Natural killer cell treated with Interleukin-12 subunit alpha and Interleukin-12 subunit beta and Interleukin-15 and Interleukin-18, amount 100 ng/mL, for 72 hours (primary cell): ENCODE results near the gene LYPD5. TPM values are rescaled to one million over a fixed set of nuclear protein-coding genes. Genes with fewer than 3 reads are reported as not detected.
A peak's percentile ranks its signal among the peaks of the same experiment; 100 is the strongest.
"Not testable (repeated sequence)": the region's sequence is repeated elsewhere in the genome, so short reads cannot be mapped to it uniquely, and the experiment has no call there.

ENCODE experiments used
- ATAC-seq, 2 donors: fragments of 150-1000 bp; cut with Tn5 transposase in 1 of 2; sonication (Bioruptor Pico), chemical (Tn5 transposase) in 1 of 2; 2 replicates each; pipeline ENCODE4 v1.10.0; 2021
- DNase-seq: peaks from one replicate; pipeline ENCODE4 v3.0.0; 2022; ENCODE audit warnings: low spot score
- H3K27ac Mint-ChIP-seq, 2 donors: 1 replicate in 1 of 2; 2 replicates in 1 of 2; pipeline ENCODE4 v1.8.0; 2022; ENCODE audit warnings: mixed read lengths in 2 of 2, mild to moderate bottlenecking in 1 of 2, moderate library complexity in 1 of 2
- H3K27me3 Mint-ChIP-seq, 2 donors: 1 replicate in 1 of 2; 2 replicates in 1 of 2; pipeline ENCODE4 v1.8.0; 2022; ENCODE audit warnings: mixed read lengths in 2 of 2
- H3K36me3 Mint-ChIP-seq: one replicate; pipeline ENCODE4 v1.8.0; 2022; ENCODE audit warnings: mixed read lengths
- H3K4me1 Mint-ChIP-seq, 2 donors: 1 replicate in 1 of 2; 2 replicates in 1 of 2; pipeline ENCODE4 v1.8.0; 2022; ENCODE audit warnings: low read depth in 2 of 2, mixed read lengths in 2 of 2, mild to moderate bottlenecking in 1 of 2
- H3K4me3 Mint-ChIP-seq: one replicate; pipeline ENCODE4 v1.8.0; 2022; ENCODE audit warnings: mixed read lengths
- H3K9me3 Mint-ChIP-seq: 2 replicates; pipeline ENCODE4 v1.8.0; 2022; ENCODE audit warnings: mixed read lengths
- total RNA-seq, 2 donors: library from RNA; stranded (reverse); gene quantifications; one replicate each; pipeline ENCODE4 v1.2.3, GENCODE V29; 2022

LYPD5 gene
- total RNA-seq, 2 donors from 2014 or later: 0.29 TPM; not detected in 1

GRCh38 chr19:43765109-43765876 lies 37.0 kb downstream of the LYPD5 start:
- peak overlapping the region; percentile 90 for H3K4me3 Mint-ChIP-seq
- H3K27ac Mint-ChIP-seq: peak overlapping the region; percentile 96 to 99
- ATAC-seq: peak; percentile 86 to 91
- H3K36me3 Mint-ChIP-seq: peaks cover 14% of the 10 kb centered on the region
- peak; percentile 85 for DNase-seq
- no peaks in the 10 kb centered on the region for H3K27me3 Mint-ChIP-seq
- no peaks in the 10 kb centered on the region for H3K9me3 Mint-ChIP-seq
- H3K4me1 Mint-ChIP-seq: peaks cover 55 to 71% of the 10 kb centered on the region in 2 donors

- Mint-ChIP-seq H3K36me3 (peaks cover 11% of the 10 kb centered on the region), H3K27ac (peak overlapping the region; percentile 96 to 99), H3K4me1 (peaks cover 53 to 69% of the 10 kb centered on the region in 2 donors), H3K4me3 (peak overlapping the region; percentile 90)
- not testable (repeated sequence) for H3K27me3 Mint-ChIP-seq, H3K9me3 Mint-ChIP-seq, DNase-seq, ATAC-seq
Observed at GRCh38 chr19:43764684-43765083, 37.6 kb downstream of the LYPD5 start.

- no peaks in the 10 kb centered on the region for H3K9me3 Mint-ChIP-seq
- DNase-seq: peak; percentile 78
- H3K4me3 Mint-ChIP-seq: peak overlapping the region; percentile 71
- peaks cover 56 to 74% of the 10 kb centered on the region in 2 donors for H3K4me1 Mint-ChIP-seq
- H3K27me3 Mint-ChIP-seq: no peaks in the 10 kb centered on the region
- H3K27ac Mint-ChIP-seq: peak overlapping the region; percentile 94 to 99
- peak in 1 of 2 donors; percentile 79 for ATAC-seq
- peaks cover 6% of the 10 kb centered on the region for H3K36me3 Mint-ChIP-seq
Observed at GRCh38 chr19:43763473-43763939, 38.7 kb downstream of the LYPD5 start.

- DNase-seq: no peak
- Mint-ChIP-seq H3K9me3 (no peaks in the 10 kb centered on the region), H3K27me3 (no peaks in the 10 kb centered on the region), H3K36me3 (peaks cover 6% of the 10 kb centered on the region), H3K4me3 (peak overlapping the region; percentile 71), H3K27ac (peak overlapping the region; percentile 94 to 99), H3K4me1 (peaks cover 58 to 73% of the 10 kb centered on the region in 2 donors)
- ATAC-seq: no peak
Observed at GRCh38 chr19:43762814-43763213, 39.4 kb downstream of the LYPD5 start.

GRCh38 chr19:43760941-43761340 lies 41.3 kb downstream of the LYPD5 start:
- ATAC-seq (no peak), DNase-seq (no peak)
- Mint-ChIP-seq H3K27ac (peak overlapping the region in 1 of 2 donors; percentile 21), H3K27me3 (no peaks in the 10 kb centered on the region), H3K4me3 (no peak overlapping the region), H3K36me3 (peaks cover 10% of the 10 kb centered on the region), H3K4me1 (peaks cover 61 to 74% of the 10 kb centered on the region in 2 donors), H3K9me3 (no peaks in the 10 kb centered on the region)

- peak overlapping the region; percentile 15 for H3K4me3 Mint-ChIP-seq
- no peaks in the 10 kb centered on the region for H3K9me3 Mint-ChIP-seq
- DNase-seq: no peak
- no peaks in the 10 kb centered on the region for H3K27me3 Mint-ChIP-seq
- H3K36me3 Mint-ChIP-seq: peaks cover 5% of the 10 kb centered on the region
- no peak for ATAC-seq
- H3K4me1 Mint-ChIP-seq: peaks cover 59 to 72% of the 10 kb centered on the region in 2 donors
- peak overlapping the region; percentile 1 to 6 for H3K27ac Mint-ChIP-seq
Observed at GRCh38 chr19:43759515-43759914, 42.7 kb downstream of the LYPD5 start.

- peak overlapping the region; percentile 93 to 100 for H3K27ac Mint-ChIP-seq
- H3K9me3 Mint-ChIP-seq: no peaks in the 10 kb centered on the region
- H3K4me1 Mint-ChIP-seq: peaks cover 65 to 83% of the 10 kb centered on the region in 2 donors
- peak; percentile 86 for DNase-seq
- peak in 1 of 2 donors; percentile 8 for ATAC-seq
- peak overlapping the region; percentile 98 for H3K4me3 Mint-ChIP-seq
- H3K27me3 Mint-ChIP-seq: no peaks in the 10 kb centered on the region
- peaks cover 16% of the 10 kb centered on the region for H3K36me3 Mint-ChIP-seq
Observed at GRCh38 chr19:43755256-43755801, 46.9 kb downstream of the LYPD5 start.

GRCh38 chr19:43754503-43755255 lies 47.6 kb downstream of the LYPD5 start, which contains the start of gene SMG9:
Gene SMG9 (minus strand): TSS chr19:43754962. CDS start chr19:43750741, 4,221 bp downstream.
- peak within 1 kb of the TSS; percentile 98 for H3K4me3 Mint-ChIP-seq
- H3K36me3 Mint-ChIP-seq: peaks cover 22% of the 10 kb centered on the region
- H3K27me3 Mint-ChIP-seq: no peaks in the 10 kb centered on the region
- ATAC-seq: peak; percentile 88 to 91
- peaks cover 71 to 87% of the 10 kb centered on the region in 2 donors for H3K4me1 Mint-ChIP-seq
- no peaks in the 10 kb centered on the region for H3K9me3 Mint-ChIP-seq
- peak within 1 kb of the TSS; percentile 93 to 100 for H3K27ac Mint-ChIP-seq
- peak; percentile 99 for DNase-seq

GRCh38 chr19:43754253-43754502 lies 48.1 kb downstream of the LYPD5 start:
- Mint-ChIP-seq H3K27me3 (no peaks in the 10 kb centered on the region), H3K4me1 (peaks cover 70 to 83% of the 10 kb centered on the region in 2 donors), H3K9me3 (no peaks in the 10 kb centered on the region), H3K27ac (peak overlapping the region; percentile 93 to 100), H3K36me3 (peaks cover 24% of the 10 kb centered on the region), H3K4me3 (peak overlapping the region; percentile 98)
- DNase-seq (no peak), ATAC-seq (no peak)

- peaks cover 70 to 83% of the 10 kb centered on the region in 2 donors for H3K4me1 Mint-ChIP-seq
- H3K27ac Mint-ChIP-seq: peak overlapping the region; percentile 93 to 100
- H3K36me3 Mint-ChIP-seq: peaks cover 38% of the 10 kb centered on the region
- H3K9me3 Mint-ChIP-seq: no peaks in the 10 kb centered on the region
- DNase-seq (peak; percentile 74), ATAC-seq (peak; percentile 25 to 35)
- H3K27me3 Mint-ChIP-seq: no peaks in the 10 kb centered on the region
- peak overlapping the region; percentile 98 for H3K4me3 Mint-ChIP-seq
Observed at GRCh38 chr19:43752287-43752875, 49.9 kb downstream of the LYPD5 start.

GRCh38 chr19:43751466-43752220 lies 50.6 kb downstream of the LYPD5 start:
- Mint-ChIP-seq H3K4me3 (peak overlapping the region; percentile 98), H3K27me3 (no peaks in the 10 kb centered on the region), H3K27ac (peak overlapping the region; percentile 93 to 100), H3K4me1 (peaks cover 69 to 78% of the 10 kb centered on the region in 2 donors), H3K9me3 (no peaks in the 10 kb centered on the region), H3K36me3 (peaks cover 39% of the 10 kb centered on the region)
- ATAC-seq (peak in 1 of 2 donors; percentile 15), DNase-seq (no peak)

- no peaks in the 10 kb centered on the region for H3K9me3 Mint-ChIP-seq
- no peaks in the 10 kb centered on the region for H3K27me3 Mint-ChIP-seq
- peak overlapping the region; percentile 93 to 100 for H3K27ac Mint-ChIP-seq
- ATAC-seq (no peak), DNase-seq (no peak)
- H3K4me1 Mint-ChIP-seq: peaks cover 62 to 70% of the 10 kb centered on the region in 2 donors
- peak overlapping the region; percentile 36 for H3K4me3 Mint-ChIP-seq
- peaks cover 40% of the 10 kb centered on the region for H3K36me3 Mint-ChIP-seq
Observed at GRCh38 chr19:43749898-43750297, 52.3 kb downstream of the LYPD5 start.

- no peak for ATAC-seq
- H3K36me3 Mint-ChIP-seq: peaks cover 42% of the 10 kb centered on the region
- no peaks in the 10 kb centered on the region for H3K27me3 Mint-ChIP-seq
- peak overlapping the region; percentile 51 for H3K4me3 Mint-ChIP-seq
- peaks cover 58 to 65% of the 10 kb centered on the region in 2 donors for H3K4me1 Mint-ChIP-seq
- DNase-seq: no peak
- H3K9me3 Mint-ChIP-seq: no peaks in the 10 kb centered on the region
- H3K27ac Mint-ChIP-seq: peak overlapping the region; percentile 93 to 100
Observed at GRCh38 chr19:43749152-43749551, 53.1 kb downstream of the LYPD5 start.
